ENCODE results near the gene IKBIP. TPM values are rescaled to one million over a fixed set of nuclear protein-coding genes. Genes with fewer than 3 reads are reported as not detected.

IKBIP gene
- total RNA-seq, 1 experiment from 2014 or later: 14.5 TPM

DNA sequence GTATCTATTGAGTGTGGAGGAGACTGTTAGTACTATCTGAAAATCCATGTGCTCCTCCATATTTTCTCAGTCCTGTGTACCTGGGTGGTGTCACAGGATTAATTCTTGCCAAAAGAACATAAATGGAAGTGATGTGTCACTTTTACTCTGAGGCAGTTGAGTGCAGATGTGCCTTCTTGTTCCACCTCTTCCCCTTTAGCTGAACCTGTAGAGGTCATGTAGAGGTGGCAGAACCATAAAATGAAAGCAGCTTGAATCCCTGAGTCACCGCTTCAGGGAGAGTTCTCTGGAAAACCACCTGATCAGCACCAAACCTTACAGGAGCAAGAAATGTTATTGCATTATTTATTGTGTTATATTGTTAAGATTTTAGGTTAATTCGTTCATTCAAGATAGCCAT is 65.8 kb downstream of the IKBIP start (continued):
- TF ChIP-seq JUND (IDR thresholded peaks at IDR 0.05) (peak; percentile 31), POLR2A (IDR thresholded peaks at IDR 0.05; ENCODE audit: borderline replicate concordance, extremely low read depth, insufficient read depth, insufficient read length) (no peak)

GRCh38 chr12:98578392-98578791 is 66.2 kb downstream of the IKBIP start:
- H3K4me3 ChIP-seq (replicated peaks in 1 of 2; ENCODE audit: low read depth in 1 of 2, low read length in 2 of 2): peak overlapping the region in 1 of 2 experiments; percentile 27; a peak in 2 of 4 replicates
- peak overlapping the region; percentile 76 for H2AFZ ChIP-seq (ENCODE audit: low read depth, low read length, poor library complexity, severe bottlenecking)
- peak overlapping the region; percentile 77 for H3K4me2 ChIP-seq (ENCODE audit: low read length)
- ATAC-seq (peak; percentile 47), DNase-seq (ENCODE audit: low read depth, low spot score) (no peak)
- TF ChIP-seq CTCF (IDR thresholded peaks at IDR 0.05 in 2 of 3, conservative IDR thresholded peaks at IDR 0.05 in 1 of 3; ENCODE audit: borderline replicate concordance in 1 of 3, insufficient read depth in 1 of 3, low read depth in 2 of 3, low read length in 2 of 3): no peak
- TF ChIP-seq SRF (IDR thresholded peaks at IDR 0.05; ENCODE audit: low read depth): no peak
- TF ChIP-seq ELF1 (IDR thresholded peaks at IDR 0.05; ENCODE audit: borderline replicate concordance, low read depth): no peak
- TF ChIP-seq ZNF274 (IDR thresholded peaks at IDR 0.05; ENCODE audit: low read depth, low read length): no peak
- no peak for TF ChIP-seq TCF7L2 (IDR thresholded peaks at IDR 0.05; ENCODE audit: borderline replicate concordance, extremely low read depth, insufficient read depth, insufficient read length)
- TF ChIP-seq CBX3 (IDR thresholded peaks at IDR 0.05; ENCODE audit: low read depth): no peak
- TF ChIP-seq SIN3A (IDR thresholded peaks at IDR 0.05; ENCODE audit: low read depth): no peak
- no peak for TF ChIP-seq FOSL1 (IDR thresholded peaks at IDR 0.05; ENCODE audit: low read depth)
- TF ChIP-seq REST (IDR thresholded peaks at IDR 0.05; ENCODE audit: low read depth): no peak
- no peak for TF ChIP-seq POLR2AphosphoS5 (IDR thresholded peaks at IDR 0.05; ENCODE audit: low read depth, low read length)
- no peak for TF ChIP-seq EZH2 (IDR thresholded peaks at IDR 0.05)
- no peak for TF ChIP-seq EGR1 (IDR thresholded peaks at IDR 0.05; ENCODE audit: low read depth)
- no peak for TF ChIP-seq YY1 (IDR thresholded peaks at IDR 0.05; ENCODE audit: extremely low read depth, insufficient replicate concordance, low read depth, low read length)
- TF ChIP-seq RAD21 (IDR thresholded peaks at IDR 0.05; ENCODE audit: low read depth): no peak
- TF ChIP-seq, protein P1, sequence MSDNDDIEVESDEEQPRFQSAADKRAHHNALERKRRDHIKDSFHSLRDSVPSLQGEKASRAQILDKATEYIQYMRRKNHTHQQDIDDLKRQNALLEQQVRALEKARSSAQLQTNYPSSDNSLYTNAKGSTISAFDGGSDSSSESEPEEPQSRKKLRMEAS (IDR thresholded peaks at IDR 0.05): no peak
- no peak for TF ChIP-seq CEBPB (IDR thresholded peaks at IDR 0.05; ENCODE audit: low read depth)
- no peak for TF ChIP-seq EZH2phosphoT487 (IDR thresholded peaks at IDR 0.05; ENCODE audit: borderline replicate concordance)
- peaks cover 21 to 45% of the 10 kb centered on the region in 2 experiments for H3K4me1 ChIP-seq (ENCODE audit: control insufficient read depth in 1 of 2, insufficient read depth in 2 of 2, low read length in 2 of 2)
- CTCF ChIA-PET: interaction anchor here (1.5 kb wide), 1 partner anchor 12 kb away, joined by 11 read pairs; no protein-coding TSS in a partner anchor
- H3K27ac ChIP-seq (ENCODE audit: low read depth, low read length): peak overlapping the region; percentile 43; the same call in 1 of the 2 replicates
- no peaks in the 10 kb centered on the region for H3K27me3 ChIP-seq (ENCODE audit: insufficient read depth, low read length)
- POLR2A ChIA-PET: interaction anchor here (1.2 kb wide), 1 partner anchor 11 kb away, joined by 4 read pairs; no protein-coding TSS in a partner anchor
- RAD21 ChIA-PET (ENCODE audit: low non-redundant PET in 1 of 2, low total read pairs in 2 of 2, uncharacterized antibody in 2 of 2, unreplicated experiment in 2 of 2): no interaction called here
- no peaks in the 10 kb centered on the region for H4K20me1 ChIP-seq (ENCODE audit: insufficient read depth)
- no peaks in the 10 kb centered on the region for H3K36me3 ChIP-seq (ENCODE audit: control insufficient read depth in 1 of 2, insufficient read depth in 2 of 2, low read length in 2 of 2)
- BruUV-seq (replicated peaks): no TSS peak
- H3K9ac ChIP-seq (ENCODE audit: low read length): peak overlapping the region; percentile 34
- H3K9me3 ChIP-seq (ENCODE audit: control insufficient read depth in 1 of 2, insufficient read depth in 1 of 2, low read depth in 1 of 2, low read length in 2 of 2): no peaks in the 10 kb centered on the region
- intact Hi-C loops (cut with micrococcal nuclease): no loop called here
- no peaks in the 10 kb centered on the region for H3K79me2 ChIP-seq (ENCODE audit: insufficient read depth, low read length)
- H3K9me2 ChIP-seq (ENCODE audit: insufficient read depth): no peaks in the 10 kb centered on the region

Data from HCT116 (cell line).